HG03571 (cell line): ENCODE results near the gene MOGAT3.

ENCODE experiments used
- ATAC-seq: cut with Tn5 transposase; IDR thresholded peaks from one replicate; pipeline ENCODE4 v1.9.1; 2021; ENCODE audit not compliant: unreplicated experiment

The MOGAT3 gene

GRCh38 chr7:101162551-101163278, 38.1 kb downstream of the MOGAT3 start:
- ATAC-seq = no peak

- no peak for ATAC-seq
These were observed 39.0 kb downstream of the MOGAT3 start for GRCh38 chr7:101161692-101162471.

- ATAC-seq = no peak
These were observed 39.9 kb downstream of the MOGAT3 start for GRCh38 chr7:101160910-101161309.

GRCh38 chr7:101159696-101160674, 40.9 kb downstream of the MOGAT3 start:
- ATAC-seq = no peak

- no peak for ATAC-seq
These were observed 43.8 kb downstream of the MOGAT3 start for GRCh38 chr7:101156866-101157589.

- no peak for ATAC-seq
These were observed 44.6 kb downstream of the MOGAT3 start for GRCh38 chr7:101156277-101156676.

GRCh38 chr7:101155303-101155702, 45.5 kb downstream of the MOGAT3 start:
- ATAC-seq = no peak

GRCh38 chr7:101154693-101155102, 46.1 kb downstream of the MOGAT3 start:
- ATAC-seq = no peak

GRCh38 chr7:101153969-101154692, 46.7 kb downstream of the MOGAT3 start, which contains the start of gene AP1S1:
Gene AP1S1, plus strand, starts transcription at chr7:101154476. Its CDS starts 39 bp downstream, at chr7:101154515.
- peak; percentile 67 for ATAC-seq

GRCh38 chr7:101151908-101152651, 48.8 kb downstream of the MOGAT3 start:
- ATAC-seq = no peak
